GM12892 (cell line): ENCODE data around the gene BAIAP2. TPM values are rescaled to one million over a fixed set of nuclear protein-coding genes. Genes with fewer than 3 reads are reported as not detected.

Source experiments
- DNase-seq: peaks from one replicate; pipeline ENCODE4 v3.0.0; 2011; ENCODE audit not compliant: insufficient read length
- FAIRE-seq: peaks from 2 replicates; lab custom pipeline; 2011; peaks lifted over from hg19 to GRCh38; lab: Jason Lieb, UNC
- POLR2A ChIP-seq: IDR thresholded peaks from 2 replicates; pipeline ENCODE4 v1.6.1; 2011; ENCODE audit warnings: low read depth, low read length, control low read depth
- POLR2AphosphoS5 ChIP-seq: IDR thresholded peaks from 2 replicates; pipeline ENCODE4 v1.6.1; 2011; ENCODE audit warnings: low read depth, low read length, control low read depth
- TAF1 ChIP-seq: IDR thresholded peaks from 2 replicates; pipeline ENCODE4 v1.6.1; 2011; ENCODE audit warnings: low read depth, mild to moderate bottlenecking, control low read depth, low read length, borderline replicate concordance
- polyA plus RNA-seq: library from polyadenylated mRNA; unstranded; fragments of >200 nt; gene quantifications from one replicate; pipeline ENCODE4 v1.2.1, GENCODE V29; 2012; ENCODE audit warnings: missing spikeins, inconsistent platforms; ENCODE audit not compliant: missing spikeins

The BAIAP2 gene, protein sequence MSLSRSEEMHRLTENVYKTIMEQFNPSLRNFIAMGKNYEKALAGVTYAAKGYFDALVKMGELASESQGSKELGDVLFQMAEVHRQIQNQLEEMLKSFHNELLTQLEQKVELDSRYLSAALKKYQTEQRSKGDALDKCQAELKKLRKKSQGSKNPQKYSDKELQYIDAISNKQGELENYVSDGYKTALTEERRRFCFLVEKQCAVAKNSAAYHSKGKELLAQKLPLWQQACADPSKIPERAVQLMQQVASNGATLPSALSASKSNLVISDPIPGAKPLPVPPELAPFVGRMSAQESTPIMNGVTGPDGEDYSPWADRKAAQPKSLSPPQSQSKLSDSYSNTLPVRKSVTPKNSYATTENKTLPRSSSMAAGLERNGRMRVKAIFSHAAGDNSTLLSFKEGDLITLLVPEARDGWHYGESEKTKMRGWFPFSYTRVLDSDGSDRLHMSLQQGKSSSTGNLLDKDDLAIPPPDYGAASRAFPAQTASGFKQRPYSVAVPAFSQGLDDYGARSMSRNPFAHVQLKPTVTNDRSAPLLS
- polyA plus RNA-seq: 1.5 TPM

DNA sequence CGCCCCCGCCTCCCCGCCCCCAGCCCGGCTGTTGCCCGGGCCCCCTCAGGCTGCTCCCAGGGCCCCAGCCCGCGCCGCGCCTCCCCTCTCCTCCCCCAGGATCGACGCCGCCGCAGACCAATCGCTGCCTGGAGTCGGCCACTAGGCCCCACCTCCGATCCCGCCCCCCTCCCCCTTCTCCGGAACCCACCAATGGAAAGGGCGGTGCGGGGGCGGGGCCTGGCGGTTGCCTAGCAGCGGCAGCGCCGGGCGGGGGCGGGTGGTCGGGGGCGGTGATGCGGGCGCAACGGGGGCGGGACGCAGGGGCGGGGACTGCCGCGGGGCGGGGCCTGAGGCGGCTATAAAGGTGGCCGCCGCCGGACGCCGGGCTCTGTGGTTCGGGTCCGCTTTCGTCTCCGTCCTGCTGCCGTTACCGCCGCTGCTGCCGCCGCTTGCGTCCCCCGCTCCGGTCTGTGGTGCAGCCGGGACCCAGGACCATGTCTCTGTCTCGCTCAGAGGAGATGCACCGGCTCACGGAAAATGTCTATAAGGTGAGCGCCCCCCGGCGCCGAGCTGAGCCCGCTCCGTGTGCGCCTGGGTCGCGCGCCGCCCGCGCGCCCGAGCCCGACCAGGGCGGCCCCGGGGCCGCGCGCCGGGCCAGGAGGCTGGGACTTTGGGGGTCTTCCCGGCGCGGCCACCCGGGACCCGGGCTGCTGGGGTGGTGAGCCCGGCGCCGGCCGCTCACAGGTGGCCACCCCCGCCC, at the start of gene BAIAP2:
TSS of gene BAIAP2 (plus strand) at position 373 of the 742 bp plus-strand sequence. CDS start at position 477, 104 bp downstream.
- FAIRE-seq: peak; percentile 66
- TF ChIP-seq TAF1 (no peak), POLR2A (peak; percentile 77; the same call in 1 of the 2 replicates), POLR2AphosphoS5 (0 out of 2 replicates have a peak, but pooled peaks have one; percentile 37)
- peak; percentile 100 for DNase-seq

DNA sequence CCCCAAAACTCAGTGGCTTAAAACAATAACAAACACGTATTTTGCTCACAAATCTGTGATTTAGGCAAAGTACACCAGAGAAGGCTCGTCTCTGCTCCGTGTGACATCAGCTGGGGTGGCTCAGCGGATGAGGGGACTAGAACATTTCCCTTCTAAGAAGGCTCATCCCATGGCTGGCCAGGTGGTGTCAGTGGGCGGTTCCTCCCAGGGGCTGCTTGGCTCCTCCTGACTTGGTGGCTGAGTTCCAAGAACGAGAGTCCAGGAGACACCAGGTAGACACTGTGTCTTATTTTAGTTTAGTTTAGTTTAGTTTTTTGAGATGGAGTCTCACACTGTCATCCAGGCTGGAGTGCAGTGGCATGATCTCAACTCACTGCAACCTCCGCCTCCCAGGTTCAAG, 48.9 kb upstream of the BAIAP2 start:
- FAIRE-seq (no peak), DNase-seq (no peak)

DNA sequence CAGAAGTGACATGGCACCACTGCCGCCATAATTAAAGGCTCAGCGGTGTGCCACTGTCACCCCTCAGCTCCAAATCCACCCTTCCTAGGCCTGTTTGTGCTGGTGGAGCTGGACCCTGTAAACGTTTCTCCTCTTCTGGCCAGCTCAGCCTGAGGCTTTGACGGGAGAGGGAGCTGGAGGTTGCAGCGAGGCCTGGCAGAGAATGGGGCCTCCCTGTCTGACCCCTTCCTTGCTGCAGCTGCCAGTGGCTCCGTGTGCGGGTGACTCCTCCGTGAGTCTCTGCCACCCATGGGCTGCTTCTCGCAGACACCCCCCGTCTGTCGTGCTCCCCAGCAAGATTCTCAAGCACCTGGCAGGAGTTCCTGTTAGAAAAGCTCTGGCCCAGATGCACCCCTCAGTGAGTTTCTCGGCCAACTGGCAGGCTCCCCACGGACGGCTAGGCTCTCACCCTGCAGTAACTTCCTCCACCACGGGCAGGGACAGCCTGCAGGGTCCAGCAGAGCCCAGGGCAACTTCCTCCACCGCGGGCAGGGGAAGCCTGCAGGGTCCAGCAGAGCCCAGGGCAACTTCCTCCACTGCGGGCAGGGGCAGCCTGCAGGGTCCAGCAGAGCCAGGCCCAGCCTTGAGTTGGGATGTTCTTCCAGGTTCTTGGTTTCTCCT, 48.0 kb upstream of the BAIAP2 start:
- FAIRE-seq (no peak), DNase-seq (no peak)
- TF ChIP-seq TAF1 (no peak), POLR2AphosphoS5 (no peak), POLR2A (no peak)

More for the DNA sequence above, 48.9 kb upstream of the BAIAP2 start:
- TF ChIP-seq POLR2A: no peak
- no peak for TF ChIP-seq TAF1
- TF ChIP-seq POLR2AphosphoS5: no peak

DNA sequence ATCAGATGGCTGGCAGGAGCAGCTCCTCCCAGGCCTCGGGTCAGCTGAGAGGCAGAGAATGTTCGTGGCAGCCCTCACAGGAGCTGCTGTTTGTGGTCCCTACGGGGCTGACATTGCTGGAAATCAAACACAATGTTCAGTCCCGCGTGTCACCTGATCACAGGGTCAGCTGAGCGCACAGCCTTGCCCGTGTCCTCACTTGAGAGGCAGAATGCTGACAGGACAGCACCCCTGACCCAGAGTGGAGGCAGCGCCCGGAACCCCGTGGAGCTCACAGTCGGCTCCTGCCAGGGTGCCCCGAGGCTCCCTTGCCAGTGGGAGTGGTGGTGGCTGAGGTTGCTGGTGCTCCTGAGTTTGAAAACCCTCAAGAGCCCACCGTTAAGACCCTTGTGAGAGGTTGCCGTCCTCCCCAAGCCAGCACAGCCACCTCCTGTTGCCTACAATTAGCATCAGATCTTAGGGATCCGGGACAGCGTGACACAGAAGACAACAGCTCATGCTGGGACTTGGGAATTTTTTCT, 47.0 kb upstream of the BAIAP2 start:
- FAIRE-seq: no peak
- no peak for DNase-seq
- TF ChIP-seq TAF1: no peak
- TF ChIP-seq POLR2A: no peak
- no peak for TF ChIP-seq POLR2AphosphoS5

DNA sequence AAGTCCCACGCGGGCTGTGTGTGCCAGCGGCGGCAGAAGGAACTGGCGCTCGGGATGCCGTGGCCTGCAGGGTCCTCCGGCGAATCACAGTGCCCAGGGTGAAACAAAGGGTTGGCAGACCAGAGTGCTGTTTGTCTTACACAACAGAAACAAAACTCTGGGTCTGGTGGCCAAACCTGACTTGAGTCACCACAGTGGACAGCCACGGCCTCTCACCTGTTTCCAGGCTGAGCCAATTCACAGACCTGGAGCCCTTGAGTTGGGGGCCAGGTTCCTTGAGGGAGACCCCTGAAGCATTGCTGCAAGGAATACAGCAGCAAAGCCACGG, 45.4 kb upstream of the BAIAP2 start:
- DNase-seq: no peak
- no peak for FAIRE-seq
- TF ChIP-seq TAF1 (no peak), POLR2A (no peak), POLR2AphosphoS5 (no peak)

DNA sequence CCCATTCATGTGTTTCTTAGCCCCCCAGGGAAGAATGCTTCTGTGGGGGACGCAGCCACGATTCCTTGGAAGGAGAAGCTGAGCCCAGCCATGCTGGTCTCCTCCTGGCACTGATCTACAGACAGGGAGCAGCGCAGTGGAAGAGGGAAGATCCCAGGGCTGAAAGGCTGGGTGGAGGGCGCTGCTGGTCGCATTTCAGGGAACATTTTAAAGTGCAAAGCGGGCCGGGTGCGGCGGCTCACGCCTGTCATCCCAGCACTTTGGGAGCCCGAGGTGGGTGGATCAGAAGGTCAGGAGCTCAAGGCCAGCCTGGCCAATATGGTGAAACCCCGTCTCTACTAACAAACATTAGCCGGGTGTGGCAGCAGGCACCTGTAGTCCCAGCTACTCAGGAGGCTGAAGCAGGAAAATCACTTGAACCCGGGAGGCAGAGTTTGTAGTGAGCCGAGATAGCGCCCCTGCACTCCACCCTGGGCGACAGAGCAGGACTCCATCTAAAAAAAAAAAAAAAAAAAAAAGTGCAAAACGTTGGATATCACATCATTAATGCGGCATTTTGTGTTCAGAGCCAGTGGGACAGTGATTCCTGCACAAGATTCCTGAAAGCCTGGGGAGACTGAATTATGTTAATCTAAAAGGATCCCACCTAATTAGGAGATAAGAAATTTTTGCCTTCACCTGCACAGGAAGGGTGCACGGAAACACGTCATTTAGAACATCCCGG, 43.9 kb upstream of the BAIAP2 start:
- no peak for FAIRE-seq

DNA sequence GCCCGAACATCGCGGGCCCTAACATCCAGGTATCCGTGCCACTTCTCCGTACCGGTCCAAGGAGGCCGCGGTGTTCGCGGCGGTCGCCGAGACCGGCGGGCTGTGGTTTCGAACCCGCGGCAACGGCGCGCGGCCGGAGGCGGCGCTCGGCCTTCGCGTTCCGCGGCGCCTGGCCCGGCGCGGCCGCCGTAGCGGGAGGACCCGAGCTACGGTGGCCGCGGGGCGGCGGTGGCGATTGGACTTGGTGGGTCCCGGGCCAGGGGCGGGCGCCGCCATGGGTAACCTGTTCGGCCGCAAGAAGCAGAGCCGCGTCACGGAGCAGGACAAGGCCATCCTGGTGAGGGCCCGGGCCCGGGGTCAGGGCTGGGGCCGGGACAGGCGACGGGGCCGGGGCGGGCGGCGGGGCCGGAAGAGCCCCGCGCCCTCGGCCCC, 43.3 kb upstream of the BAIAP2 start, which contains the start of gene CHMP6:
TSS of gene CHMP6 (plus strand) at position 197 of the 432 bp plus-strand sequence. CDS start at position 275, 78 bp downstream.
- FAIRE-seq (peak; percentile 94), DNase-seq (peak; percentile 89)
- TF ChIP-seq TAF1 (no peak; the same call in 1 of the 2 replicates), POLR2AphosphoS5 (no peak), POLR2A (0 out of 2 replicates have a peak, but pooled peaks have one; percentile 41)

More for the DNA sequence above, 43.9 kb upstream of the BAIAP2 start:
- no peak for DNase-seq
- TF ChIP-seq TAF1 (no peak), POLR2AphosphoS5 (no peak), POLR2A (no peak)

DNA sequence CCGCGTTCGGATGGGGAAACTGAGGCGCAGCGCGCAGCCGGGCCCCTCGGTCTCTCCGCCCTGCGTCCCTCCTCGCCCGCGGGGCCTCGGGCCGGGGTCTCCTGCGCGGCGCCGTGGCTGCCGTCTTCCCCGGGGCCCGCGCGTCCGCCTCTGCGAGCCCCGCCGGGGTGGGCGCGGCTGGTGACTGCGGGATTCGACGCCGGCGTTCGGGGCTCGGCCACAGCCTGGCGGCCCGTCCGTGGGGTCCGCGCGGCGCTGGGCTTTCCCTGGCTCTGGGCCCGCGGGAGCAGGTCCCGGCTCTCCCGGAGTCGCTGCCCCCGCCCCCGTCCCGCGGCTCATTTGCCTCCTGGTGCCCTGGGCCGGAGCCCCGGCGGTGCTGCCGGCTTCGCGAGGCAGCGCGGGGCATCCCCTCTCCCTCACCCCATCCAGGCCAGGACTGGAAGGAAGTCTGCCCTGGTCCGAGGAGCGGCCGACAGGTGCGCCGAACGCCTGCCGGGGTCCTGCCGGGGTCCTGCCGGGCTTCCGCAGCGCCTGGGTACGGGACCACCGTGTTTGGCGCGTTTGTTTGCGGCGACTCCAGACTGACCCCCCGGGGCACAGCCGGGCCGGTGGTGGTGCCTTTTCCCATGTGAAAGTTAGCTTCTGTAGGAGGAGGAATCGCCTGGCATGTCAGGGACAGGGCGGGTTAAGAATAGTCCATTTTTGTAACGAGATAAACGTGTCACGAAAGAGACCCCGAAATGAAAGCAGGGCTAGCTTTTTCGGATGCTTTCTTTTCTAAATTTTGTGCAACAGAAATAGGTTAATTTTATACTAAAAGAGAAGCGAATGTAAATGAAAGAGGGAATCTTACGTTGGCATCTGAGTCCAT, 42.6 kb upstream of the BAIAP2 start:
- FAIRE-seq (peak; percentile 30), DNase-seq (peak; percentile 61)
- TF ChIP-seq POLR2A (no peak), TAF1 (no peak), POLR2AphosphoS5 (no peak)

DNA sequence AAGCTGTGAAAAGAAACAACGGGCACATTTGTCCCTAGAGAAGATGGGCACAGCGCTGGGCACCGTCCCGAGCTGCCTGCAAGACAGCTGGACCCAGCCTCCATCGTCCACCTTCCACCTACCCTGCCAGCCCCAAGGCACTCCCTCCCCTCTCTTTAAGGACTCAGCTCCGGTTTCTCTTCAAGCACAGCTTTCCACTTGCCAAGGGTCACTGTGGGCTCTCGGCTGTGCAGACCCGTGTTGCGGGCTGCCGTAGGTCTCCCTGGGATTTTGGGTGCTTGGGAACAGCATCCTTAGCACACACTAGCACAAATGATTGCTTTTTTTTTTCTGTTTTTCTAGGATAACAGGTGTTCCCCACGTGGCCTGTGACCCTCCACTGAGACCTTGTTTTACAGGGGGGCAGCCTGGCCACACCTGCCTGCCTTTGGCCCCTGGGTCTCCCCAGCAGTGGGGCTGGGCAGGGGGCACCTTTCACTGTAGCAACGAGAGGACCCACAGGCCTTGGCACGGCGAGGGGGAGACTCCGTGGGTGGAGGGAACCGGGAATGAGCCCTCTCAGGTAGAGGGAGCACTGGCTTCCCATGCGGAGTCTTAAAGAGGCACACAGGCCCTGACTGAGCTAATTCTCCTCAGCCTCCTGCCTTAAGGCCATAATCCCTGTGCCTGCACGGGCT, 41.9 kb upstream of the BAIAP2 start:
- FAIRE-seq (no peak), DNase-seq (peak; percentile 32)
- TF ChIP-seq POLR2A (no peak), TAF1 (no peak), POLR2AphosphoS5 (no peak)
